ENCODE data around the gene LRRFIP2. TPM values are rescaled to one million over a fixed set of nuclear protein-coding genes. Genes with fewer than 3 reads are reported as not detected.

The LRRFIP2 gene
- total and polyA plus RNA-seq, 2 of the 4 experiments (the other 2 are of a cell fraction), result 20.6 to 31.0 TPM

DNA sequence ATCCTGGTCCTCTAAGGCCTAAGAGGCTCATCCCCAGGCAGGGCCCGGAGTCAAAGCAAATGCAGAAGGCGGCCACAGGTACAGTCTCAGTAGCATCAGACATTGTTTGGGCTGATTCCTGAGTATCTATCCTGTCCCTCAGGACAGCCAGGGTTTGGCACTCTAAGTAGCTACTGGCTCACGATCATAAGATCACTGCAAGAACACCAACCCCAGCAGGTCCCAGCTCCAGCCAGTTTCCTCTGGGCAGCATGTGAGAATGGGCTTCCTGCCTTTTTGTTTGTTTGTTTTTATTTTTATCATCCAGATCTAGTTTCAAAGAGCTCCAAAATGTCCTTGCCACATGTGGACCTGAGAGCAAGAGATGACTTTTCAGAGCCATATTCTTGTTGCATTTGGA is 32.7 kb downstream of the LRRFIP2 start:
- no peak overlapping the region for H2BK20ac ChIP-seq (ENCODE audit: low read depth, low read length)
- peaks cover 9% of the 10 kb centered on the region for H3K9me1 ChIP-seq (ENCODE audit: insufficient read depth, low read length)
- H2AK9ac ChIP-seq (replicated peaks; ENCODE audit: low read depth, low read length, poor library complexity), result no peak overlapping the region
- intact Hi-C loops (cut with micrococcal nuclease), result no loop called here
- DNase-seq (no peak), ATAC-seq (ENCODE audit: low read depth) (no peak)
- H3K27me3 ChIP-seq (ENCODE audit: control insufficient read depth, insufficient read depth, low read length), result no peaks in the 10 kb centered on the region
- H2AFZ ChIP-seq (replicated peaks; ENCODE audit: low read length, poor library complexity), result no peak overlapping the region
- H3K9me3 ChIP-seq (ENCODE audit: control insufficient read depth, insufficient read depth, low read length), result no peaks in the 10 kb centered on the region
- no peak overlapping the region for H3K18ac ChIP-seq (ENCODE audit: low read depth, low read length)
- H3K4me1 ChIP-seq (ENCODE audit: control insufficient read depth, insufficient read depth, low read length), result peaks cover 5% of the 10 kb centered on the region
- no peak overlapping the region for H3K4me2 ChIP-seq (ENCODE audit: low read depth, low read length)
- in situ Hi-C loops (cut with MboI; ENCODE audit: low sequenced_read_pairs), result no loop called here
- H3K36me3 ChIP-seq (ENCODE audit: control insufficient read depth, insufficient read depth, low read length), result peaks cover 17% of the 10 kb centered on the region
- H3K9ac ChIP-seq (ENCODE audit: low read depth, low read length), result no peak overlapping the region
- no peak overlapping the region for H4K91ac ChIP-seq (ENCODE audit: insufficient read depth, low read depth, low read length)
- H4K8ac ChIP-seq (ENCODE audit: low read depth in 2 of 2, low read length in 2 of 2), result no peak overlapping the region
- H2BK15ac ChIP-seq (ENCODE audit: low read depth, low read length), result no peak overlapping the region
- no peak overlapping the region for H2AK5ac ChIP-seq (ENCODE audit: low read depth, low read length)
- H2BK5ac ChIP-seq (ENCODE audit: low read depth, low read length, poor library complexity, severe bottlenecking), result no peak overlapping the region
- no peak overlapping the region for H3K4ac ChIP-seq (ENCODE audit: low read depth, low read length)
- BruUV-seq (replicated peaks), result no TSS peak
- H3K27ac ChIP-seq (ENCODE audit: insufficient read depth, low read length), result no peak overlapping the region
- dilution Hi-C loops (cut with HindIII; ENCODE audit: low sequenced_read_pairs, unreplicated experiment), result no loop called here
- no peak overlapping the region for H4K5ac ChIP-seq (ENCODE audit: low read depth, low read length)
- ChIA-PET CTCF (interaction anchor here (0.6 kb wide), 1 partner anchor 1156 kb away, joined by 3 read pairs; no protein-coding TSS in a partner anchor), POLR2A (ENCODE audit: unreplicated experiment) (no interaction called here)
- H3K14ac ChIP-seq (replicated peaks; ENCODE audit: low read depth, low read length), result no peak overlapping the region
- peaks cover 43 to 79% of the 10 kb centered on the region in 2 experiments for H3K79me1 ChIP-seq (ENCODE audit: low read depth in 1 of 2, low read length in 2 of 2)
- no peak overlapping the region for H3K4me3 ChIP-seq (ENCODE audit: insufficient read depth, low read depth, low read length)
- 100% methylated on average over 2 of the region's 3 CpGs; no CpG with 5 or more reads in 1 of the 2 experiments for WGBS, 2 experiments (ENCODE audit: extremely low coverage in 2 of 2, insufficient read length in 1 of 2)
- H2BK120ac ChIP-seq (ENCODE audit: low read depth, low read length), result no peak overlapping the region
- H3K56ac ChIP-seq (ENCODE audit: extremely low read depth, insufficient read depth, low read length), result no peak overlapping the region
- H4K20me1 ChIP-seq (ENCODE audit: insufficient read depth, low read length), result peaks cover 13% of the 10 kb centered on the region
- no peak for TF ChIP-seq CHD1 (IDR thresholded peaks at IDR 0.05; ENCODE audit: low read depth, low read length)
- TF ChIP-seq MXI1 (IDR thresholded peaks at IDR 0.05; ENCODE audit: borderline replicate concordance, low read depth, low read length), result no peak
- TF ChIP-seq, protein P1, sequence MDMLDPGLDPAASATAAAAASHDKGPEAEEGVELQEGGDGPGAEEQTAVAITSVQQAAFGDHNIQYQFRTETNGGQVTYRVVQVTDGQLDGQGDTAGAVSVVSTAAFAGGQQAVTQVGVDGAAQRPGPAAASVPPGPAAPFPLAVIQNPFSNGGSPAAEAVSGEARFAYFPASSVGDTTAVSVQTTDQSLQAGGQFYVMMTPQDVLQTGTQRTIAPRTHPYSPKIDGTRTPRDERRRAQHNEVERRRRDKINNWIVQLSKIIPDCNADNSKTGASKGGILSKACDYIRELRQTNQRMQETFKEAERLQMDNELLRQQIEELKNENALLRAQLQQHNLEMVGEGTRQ (IDR thresholded peaks at IDR 0.05; ENCODE audit: low read depth, low read length), result no peak
- TF ChIP-seq FOS (IDR thresholded peaks at IDR 0.05; ENCODE audit: low read depth, low read length), result no peak
- TF ChIP-seq POLR2A (IDR thresholded peaks at IDR 0.05; ENCODE audit: low read depth, low read length), result no peak
- TF ChIP-seq, protein P2, sequence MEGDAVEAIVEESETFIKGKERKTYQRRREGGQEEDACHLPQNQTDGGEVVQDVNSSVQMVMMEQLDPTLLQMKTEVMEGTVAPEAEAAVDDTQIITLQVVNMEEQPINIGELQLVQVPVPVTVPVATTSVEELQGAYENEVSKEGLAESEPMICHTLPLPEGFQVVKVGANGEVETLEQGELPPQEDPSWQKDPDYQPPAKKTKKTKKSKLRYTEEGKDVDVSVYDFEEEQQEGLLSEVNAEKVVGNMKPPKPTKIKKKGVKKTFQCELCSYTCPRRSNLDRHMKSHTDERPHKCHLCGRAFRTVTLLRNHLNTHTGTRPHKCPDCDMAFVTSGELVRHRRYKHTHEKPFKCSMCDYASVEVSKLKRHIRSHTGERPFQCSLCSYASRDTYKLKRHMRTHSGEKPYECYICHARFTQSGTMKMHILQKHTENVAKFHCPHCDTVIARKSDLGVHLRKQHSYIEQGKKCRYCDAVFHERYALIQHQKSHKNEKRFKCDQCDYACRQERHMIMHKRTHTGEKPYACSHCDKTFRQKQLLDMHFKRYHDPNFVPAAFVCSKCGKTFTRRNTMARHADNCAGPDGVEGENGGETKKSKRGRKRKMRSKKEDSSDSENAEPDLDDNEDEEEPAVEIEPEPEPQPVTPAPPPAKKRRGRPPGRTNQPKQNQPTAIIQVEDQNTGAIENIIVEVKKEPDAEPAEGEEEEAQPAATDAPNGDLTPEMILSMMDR (conservative IDR thresholded peaks at IDR 0.05; ENCODE audit: low read depth, low read length), result no peak
- TF ChIP-seq, protein P3, sequence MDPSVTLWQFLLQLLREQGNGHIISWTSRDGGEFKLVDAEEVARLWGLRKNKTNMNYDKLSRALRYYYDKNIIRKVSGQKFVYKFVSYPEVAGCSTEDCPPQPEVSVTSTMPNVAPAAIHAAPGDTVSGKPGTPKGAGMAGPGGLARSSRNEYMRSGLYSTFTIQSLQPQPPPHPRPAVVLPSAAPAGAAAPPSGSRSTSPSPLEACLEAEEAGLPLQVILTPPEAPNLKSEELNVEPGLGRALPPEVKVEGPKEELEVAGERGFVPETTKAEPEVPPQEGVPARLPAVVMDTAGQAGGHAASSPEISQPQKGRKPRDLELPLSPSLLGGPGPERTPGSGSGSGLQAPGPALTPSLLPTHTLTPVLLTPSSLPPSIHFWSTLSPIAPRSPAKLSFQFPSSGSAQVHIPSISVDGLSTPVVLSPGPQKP (IDR thresholded peaks at IDR 0.05; ENCODE audit: borderline replicate concordance, low read depth, low read length), result no peak
- no peak for TF ChIP-seq SMC3 (IDR thresholded peaks at IDR 0.05; ENCODE audit: low read depth, low read length)
- TF ChIP-seq RFX5 (IDR thresholded peaks at IDR 0.05; ENCODE audit: low read depth, low read length), result no peak
- TF ChIP-seq NFE2L2 (IDR thresholded peaks at IDR 0.05; ENCODE audit: low read depth, low read length), result no peak
- no peak for TF ChIP-seq RCOR1 (IDR thresholded peaks at IDR 0.05; ENCODE audit: insufficient replicate concordance, low read length)
- TF ChIP-seq BHLHE40 (IDR thresholded peaks at IDR 0.05; ENCODE audit: low read depth, low read length), result no peak
- TF ChIP-seq CEBPB (IDR thresholded peaks at IDR 0.05; ENCODE audit: low read depth, low read length), result no peak
- no peak for TF ChIP-seq MAFK (IDR thresholded peaks at IDR 0.05; ENCODE audit: low read depth, low read length)
- no peak for TF ChIP-seq RAD21 (IDR thresholded peaks at IDR 0.05; ENCODE audit: low read length)
- no peak for TF ChIP-seq MAZ (IDR thresholded peaks at IDR 0.05; ENCODE audit: borderline replicate concordance, low read depth, low read length)
- H3K23ac ChIP-seq (ENCODE audit: low read depth, low read length), result no peak overlapping the region

Measured in IMR-90 (cell line).